ENCODE data around the gene NPB. TPM values are rescaled to one million over a fixed set of nuclear protein-coding genes. Genes with fewer than 3 reads are reported as not detected.

The NPB gene
- polyA plus RNA-seq, 3 donors, result 0.08 to 0.16 TPM; not detected in 1

GRCh38 chr17:81942167-81942553 is 40.1 kb downstream of the NPB start:
- H3K4me3 Mint-ChIP-seq, result no peak overlapping the region
- TF ChIP-seq CTCF (IDR thresholded peaks at IDR 0.05), result no peak

GRCh38 chr17:81944858-81945257 is 42.8 kb downstream of the NPB start:
- H3K9me3 ChIP-seq (replicated peaks in 1 of 2; ENCODE audit: control insufficient read depth in 1 of 2, insufficient read depth in 1 of 2, low read length in 2 of 2), result no peaks in the 10 kb centered on the region
- Mint-ChIP-seq H3K4me3 (no peak overlapping the region), H3K4me1 (no peaks in the 10 kb centered on the region), H3K36me3 (no peaks in the 10 kb centered on the region), H3K9me3 (no peaks in the 10 kb centered on the region), H3K27me3 (ENCODE audit: low read depth in 3 of 3) (peaks cover 5 to 31% (median 20%) of the 10 kb centered on the region in 3 donors), H3K27ac (no peak overlapping the region)
- no peaks in the 10 kb centered on the region for H3K36me3 ChIP-seq (replicated peaks in 1 of 2; ENCODE audit: control insufficient read depth in 1 of 2, insufficient read depth in 2 of 2, low read length in 2 of 2)
- no peak for DNase-seq
- H3K27ac ChIP-seq (ENCODE audit: low read depth in 1 of 2, low read length in 2 of 2), result no peak overlapping the region
- H3K4me3 ChIP-seq (replicated peaks in 1 of 3; ENCODE audit: low read depth in 2 of 3, low read length in 3 of 3), result no peak overlapping the region
- no peaks in the 10 kb centered on the region for H4K20me1 ChIP-seq (ENCODE audit: insufficient read depth, low read length)
- H3K4me2 ChIP-seq (replicated peaks; ENCODE audit: extremely low read depth, low read length, poor library complexity, severe bottlenecking), result no peak overlapping the region
- peaks cover 0 to 3% of the 10 kb centered on the region in 2 donors for H3K27me3 ChIP-seq (ENCODE audit: control insufficient read depth in 2 of 2, insufficient read depth in 2 of 2, low read length in 2 of 2)
- WGBS (ENCODE audit: insufficient coverage), result 94% methylated on average over 8 of the region's 9 CpGs
- no peak for TF ChIP-seq CTCF (IDR thresholded peaks at IDR 0.05)
- H3K4me1 ChIP-seq (ENCODE audit: control insufficient read depth in 1 of 2, insufficient read depth in 2 of 2, low read length in 2 of 2), result no peaks in the 10 kb centered on the region
- H2AFZ ChIP-seq (ENCODE audit: insufficient read depth, low read depth, low read length, poor library complexity, severe bottlenecking), result no peak overlapping the region
- no peaks in the 10 kb centered on the region for H3K79me2 ChIP-seq (ENCODE audit: insufficient read depth, low read length)
- H3K9ac ChIP-seq (ENCODE audit: insufficient read depth, low read length, poor library complexity, severe bottlenecking), result no peak overlapping the region
- intact Hi-C loops (cut with micrococcal nuclease), result no loop called here

More at GRCh38 chr17:81942167-81942553, 40.1 kb downstream of the NPB start:
- Histone ChIP-seq H3K9me3 (replicated peaks in 1 of 2; ENCODE audit: control insufficient read depth in 1 of 2, insufficient read depth in 1 of 2, low read length in 2 of 2) (no peaks in the 10 kb centered on the region), H3K4me3 (replicated peaks in 1 of 3; ENCODE audit: low read depth in 2 of 3, low read length in 3 of 3) (no peak overlapping the region), H3K36me3 (replicated peaks in 1 of 2; ENCODE audit: control insufficient read depth in 1 of 2, insufficient read depth in 2 of 2, low read length in 2 of 2) (no peaks in the 10 kb centered on the region), H3K27ac (ENCODE audit: low read depth in 1 of 2, low read length in 2 of 2) (no peak overlapping the region), H4K20me1 (ENCODE audit: insufficient read depth, low read length) (no peaks in the 10 kb centered on the region), H3K4me1 (ENCODE audit: control insufficient read depth in 1 of 2, insufficient read depth in 2 of 2, low read length in 2 of 2) (peaks cover 3 to 7% of the 10 kb centered on the region in 2 donors), H3K4me2 (replicated peaks; ENCODE audit: extremely low read depth, low read length, poor library complexity, severe bottlenecking) (no peak overlapping the region), H2AFZ (ENCODE audit: insufficient read depth, low read depth, low read length, poor library complexity, severe bottlenecking) (no peak overlapping the region), H3K79me2 (ENCODE audit: insufficient read depth, low read length) (no peaks in the 10 kb centered on the region), H3K9ac (ENCODE audit: insufficient read depth, low read length, poor library complexity, severe bottlenecking) (no peak overlapping the region), H3K27me3 (ENCODE audit: control insufficient read depth in 2 of 2, insufficient read depth in 2 of 2, low read length in 2 of 2) (peaks cover 0 to 18% of the 10 kb centered on the region in 2 donors)
- Mint-ChIP-seq H3K27ac (no peak overlapping the region), H3K36me3 (no peaks in the 10 kb centered on the region), H3K9me3 (no peaks in the 10 kb centered on the region), H3K27me3 (ENCODE audit: low read depth in 3 of 3) (peaks cover 16 to 52% (median 35%) of the 10 kb centered on the region in 3 donors), H3K4me1 (peaks cover 6% of the 10 kb centered on the region)
- DNase-seq, result no peak
- WGBS (ENCODE audit: insufficient coverage), result 71% methylated on average over 6 of the region's 12 CpGs
- intact Hi-C loops (cut with micrococcal nuclease), result no loop called here

All from CD14-positive monocyte (primary cell).